Upper lobe of left lung (tissue), 4 donors: ENCODE results near the gene UBE2J2.

Experiments
- CTCF ChIP-seq, 6 experiments: fragments of 450-650 bp in 4 of 6; fragments of 200-600 bp in 2 of 6; sonication (generic) in 2 of 6; IDR thresholded peaks; one replicate each; pipeline ENCODE4 v1.5.1; 2016 to 2019; ENCODE audit warnings: antibody characterized with exemption in 6 of 6
- POLR2A ChIP-seq, 4 donors: fragments of 450-650 bp; IDR thresholded peaks; one replicate each; pipeline ENCODE4 v1.5.1; 2016 to 2017; ENCODE audit warnings: antibody characterized with exemption in 4 of 4, mild to moderate bottlenecking in 2 of 4

DNA sequence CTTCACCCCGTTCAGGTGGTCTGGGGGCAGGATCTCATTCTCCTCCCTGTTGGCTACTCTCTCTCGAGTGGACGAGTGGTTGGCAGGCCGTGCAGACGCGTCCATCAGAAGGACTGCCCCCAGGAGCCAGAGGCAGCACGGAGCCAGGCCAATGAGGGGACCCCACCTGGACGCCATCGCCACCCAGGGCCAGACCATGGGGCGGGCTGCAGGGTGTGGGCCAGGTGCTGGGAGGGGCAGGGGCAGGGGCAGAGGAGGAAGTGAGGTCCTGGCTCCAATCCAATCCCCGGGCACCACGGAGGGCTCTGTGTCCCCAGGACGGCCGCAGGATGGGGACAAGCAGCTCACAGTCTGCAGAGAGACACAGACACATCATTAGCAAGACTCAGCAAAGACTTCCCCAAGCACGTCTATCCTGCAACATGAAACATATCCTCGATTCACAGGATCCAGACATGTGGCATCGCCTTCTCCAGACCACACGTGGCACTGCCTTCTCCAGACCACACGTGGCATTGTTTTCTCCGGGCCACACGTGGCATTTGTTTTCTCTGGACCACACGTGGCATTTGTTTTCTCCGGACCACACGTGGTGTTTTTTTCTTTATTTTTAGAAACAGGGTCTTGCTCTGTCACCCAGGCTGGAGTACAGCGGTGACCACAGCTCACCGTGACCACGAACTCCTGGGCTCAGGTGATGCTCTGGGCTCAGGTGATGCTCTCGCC, 44.9 kb downstream of the UBE2J2 start:
- TF ChIP-seq CTCF (IDR thresholded peaks at IDR 0.05), result no peak
- no peak for TF ChIP-seq POLR2A (IDR thresholded peaks at IDR 0.05)
